Endometrium (tissue), 2 donors: Measurements from ENCODE around the gene GPC5.
"Not testable (repeated sequence)": the region's sequence is repeated elsewhere in the genome, so short reads cannot be mapped to it uniquely, and the experiment has no call there.

Source experiments
- FAIRE-seq: peaks from 2 replicates; lab custom pipeline; 2012; peaks lifted over from hg19 to GRCh38; lab: Jason Lieb, UNC
- donor health status: control.
- donor health status: control.

GPC5 gene

GRCh38 chr13:91369441-91369831 is 29.0 kb upstream of the GPC5 start:
- FAIRE-seq = no peak

- no peak for FAIRE-seq
These were observed 27.9 kb upstream of the GPC5 start for GRCh38 chr13:91370501-91370900.

DNA sequence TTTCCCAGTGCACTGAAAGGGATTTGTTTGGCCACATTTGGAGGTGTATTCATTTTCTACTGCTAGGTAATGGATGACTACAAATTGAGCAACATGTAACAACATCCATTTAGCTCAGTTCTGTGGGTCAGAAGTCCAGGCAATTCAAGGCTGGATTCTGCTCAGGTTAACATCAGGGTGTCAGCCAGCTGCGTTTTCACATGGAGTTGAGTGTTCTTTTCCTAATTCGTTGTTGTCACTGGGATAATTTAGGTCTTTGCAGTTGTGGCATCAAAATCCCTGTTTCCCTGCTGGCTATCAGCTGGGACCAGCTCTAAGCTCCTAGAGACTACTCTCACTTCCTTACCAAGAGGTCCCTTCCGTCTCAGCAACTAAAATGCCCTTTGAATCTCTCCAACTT is 25.5 kb upstream of the GPC5 start:
- no peak for FAIRE-seq

DNA sequence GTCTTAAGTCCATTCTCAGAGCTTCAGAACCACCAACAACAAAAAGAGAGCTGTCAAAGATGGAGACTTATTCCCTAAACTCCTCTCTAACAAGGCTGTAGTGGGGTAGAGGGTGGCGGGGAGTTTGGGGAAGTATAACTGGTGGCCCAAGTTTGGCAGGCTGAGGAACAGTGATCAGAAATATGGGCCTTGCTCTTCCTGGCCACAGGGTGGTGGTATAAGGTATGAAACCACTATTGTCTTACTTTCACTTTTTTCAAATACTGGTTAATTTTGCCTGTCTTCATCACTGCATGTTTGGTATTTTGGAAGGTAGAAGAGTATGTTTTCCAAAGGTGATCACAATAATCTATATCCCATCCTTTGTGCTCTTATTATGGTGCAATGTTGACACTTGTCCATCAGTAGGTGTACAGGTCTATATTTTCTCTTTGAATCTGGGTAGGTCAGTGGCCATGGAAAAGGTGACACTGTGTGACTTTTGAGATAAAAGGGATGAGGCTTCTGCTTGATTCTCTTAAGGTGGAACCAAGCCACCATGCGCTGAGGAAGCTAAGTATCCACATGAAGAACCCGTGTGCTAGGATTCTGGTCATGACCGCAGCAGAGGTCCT is 23.2 kb upstream of the GPC5 start:
- no peak for FAIRE-seq

GRCh38 chr13:91381371-91381770 is 17.1 kb upstream of the GPC5 start:
- no peak for FAIRE-seq

- no peak for FAIRE-seq
These were observed 14.6 kb upstream of the GPC5 start for GRCh38 chr13:91383836-91384235.

- no peak for FAIRE-seq
These were observed 13.5 kb upstream of the GPC5 start for GRCh38 chr13:91384896-91385295.

DNA sequence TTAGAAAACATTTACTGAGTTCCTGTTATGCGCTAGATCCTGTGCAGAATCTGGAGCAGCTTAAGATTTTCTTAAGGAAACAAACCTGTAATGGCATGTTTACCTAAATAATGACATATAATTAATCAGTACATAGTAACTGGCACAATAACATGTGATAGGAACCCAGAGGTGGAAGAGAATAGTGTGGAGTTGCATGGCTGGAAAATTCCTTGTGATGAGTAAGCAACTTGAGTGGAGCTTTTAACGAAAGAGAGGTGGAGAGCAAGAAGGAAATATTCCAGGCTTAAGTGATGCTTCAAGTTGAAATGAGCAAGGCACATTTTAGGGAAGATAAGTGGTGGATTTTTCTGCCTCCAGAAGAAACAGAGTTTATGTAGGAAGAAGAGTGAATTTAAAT is 9.2 kb upstream of the GPC5 start:
- no peak for FAIRE-seq

GRCh38 chr13:91397595-91397994 is 826 bp upstream of the GPC5 start:
- no peak for FAIRE-seq

- FAIRE-seq = no peak
These were observed 1.0 kb downstream of the GPC5 start for GRCh38 chr13:91399189-91400062.

- FAIRE-seq = no peak
These were observed 1.6 kb downstream of the GPC5 start for GRCh38 chr13:91400063-91400399.

DNA sequence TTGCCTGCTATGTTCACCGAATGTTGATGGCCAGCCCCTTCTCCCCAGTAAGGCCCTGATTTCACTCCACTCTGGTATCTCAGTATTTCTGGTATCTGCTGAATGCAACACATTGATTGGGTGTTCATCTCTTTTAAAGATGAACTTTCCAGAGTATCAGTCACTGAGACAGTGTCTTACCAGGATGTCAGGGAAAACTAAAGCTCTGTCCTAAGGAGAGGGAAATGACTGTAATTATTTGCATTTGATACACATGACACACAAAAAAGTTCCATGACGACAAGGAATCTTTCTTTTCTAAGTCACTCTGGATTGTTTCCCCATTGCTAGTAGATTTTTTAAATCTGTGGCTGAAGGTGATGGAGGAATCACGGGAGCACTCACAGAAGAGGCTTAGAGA is 2.2 kb downstream of the GPC5 start:
- no peak for FAIRE-seq

DNA sequence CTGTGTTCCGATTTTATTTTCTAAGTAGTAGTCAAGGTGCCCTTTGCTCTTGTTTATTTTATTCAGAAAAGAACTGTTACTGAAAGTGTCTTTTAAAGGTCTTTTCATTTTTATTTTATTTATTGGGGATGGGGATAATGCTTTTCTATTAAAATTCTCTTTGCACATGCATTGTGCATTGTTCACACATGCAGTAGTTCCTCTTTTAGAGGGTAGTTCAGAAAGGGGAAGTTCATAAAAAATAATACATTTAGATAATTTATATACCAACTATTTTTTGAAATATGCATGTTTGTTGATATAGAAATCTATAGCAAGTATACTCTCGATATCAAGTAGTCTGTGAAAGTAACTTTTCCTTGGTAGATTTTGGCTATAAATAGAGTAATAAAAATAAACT is 3.5 kb downstream of the GPC5 start:
- FAIRE-seq = no peak

DNA sequence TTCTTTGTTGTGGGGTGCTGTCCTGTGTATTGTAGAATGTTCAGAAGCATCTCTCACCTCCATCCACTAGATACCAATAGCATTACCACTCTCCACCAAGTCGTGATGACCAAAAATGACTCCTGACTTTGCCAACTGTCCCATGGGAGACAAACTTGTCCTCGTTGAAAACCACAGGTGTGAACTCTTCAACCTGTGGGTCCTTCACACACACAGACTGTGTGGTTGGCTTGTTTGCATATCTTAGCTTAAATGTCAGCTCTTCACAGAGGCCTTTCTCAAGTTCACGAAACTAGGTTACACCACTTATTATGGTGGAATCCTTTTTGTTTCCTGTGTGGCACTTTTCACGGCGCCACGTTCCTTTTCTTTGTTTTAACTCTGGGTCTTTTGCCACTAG is 6.8 kb downstream of the GPC5 start:
- no peak for FAIRE-seq

DNA sequence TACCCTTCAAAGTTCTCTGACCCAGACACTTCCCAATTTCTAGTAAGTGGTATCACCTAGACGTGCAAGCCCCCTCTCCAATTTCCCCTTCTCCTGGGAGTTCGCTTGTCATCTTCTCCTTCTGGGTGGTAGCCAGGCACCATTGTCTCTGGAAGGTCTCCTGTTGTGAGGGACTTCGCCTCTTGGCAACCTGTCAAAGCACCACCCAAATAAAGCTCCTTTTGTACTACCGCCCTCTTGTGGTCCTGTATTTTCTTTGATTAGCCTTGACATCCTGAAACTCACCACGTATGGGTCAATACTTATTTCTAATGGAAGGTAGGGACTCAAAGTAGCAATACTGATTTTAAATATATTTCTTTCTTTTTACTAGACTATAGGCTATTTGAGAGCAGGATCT is 8.2 kb downstream of the GPC5 start:
- FAIRE-seq = no peak

DNA sequence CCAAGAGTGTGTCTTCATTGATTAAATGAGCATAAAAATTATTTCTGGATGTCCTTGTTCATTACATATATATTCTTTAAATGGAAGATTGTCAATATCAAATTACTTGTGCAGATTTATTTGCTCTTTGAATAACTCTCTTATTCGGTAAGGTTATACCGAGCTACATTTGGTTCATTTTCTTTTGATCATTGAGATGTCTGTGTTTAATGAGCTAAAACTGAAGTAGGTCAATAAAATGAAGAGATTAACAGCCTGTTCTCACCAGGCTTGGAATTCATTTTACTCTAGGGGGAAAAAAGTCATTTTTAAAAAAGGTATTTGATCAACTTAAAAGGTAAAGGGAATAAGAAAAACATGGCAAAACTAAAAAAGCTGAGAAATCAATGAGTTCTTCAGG is 10.6 kb downstream of the GPC5 start:
- FAIRE-seq = no peak

DNA sequence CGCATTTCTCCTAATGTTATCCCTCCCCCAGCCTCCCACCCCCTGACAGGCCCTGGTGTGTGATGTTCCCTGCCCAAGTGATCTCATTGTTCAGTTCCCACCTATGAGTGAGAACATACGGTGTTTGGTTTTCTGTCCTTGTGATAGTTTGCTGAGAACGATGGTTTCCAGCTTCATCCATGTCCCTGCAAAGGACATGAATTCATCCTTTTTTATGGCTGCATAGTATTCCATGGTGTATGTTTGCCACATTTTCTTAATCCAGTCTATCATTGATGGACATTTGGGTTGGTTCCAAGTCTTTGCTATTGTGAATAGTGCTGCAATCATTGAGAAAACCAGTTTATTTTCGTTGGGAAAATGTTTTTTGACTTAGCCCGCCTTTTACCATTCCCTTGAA is 18.2 kb downstream of the GPC5 start:
- not testable (repeated sequence) for FAIRE-seq

GRCh38 chr13:91417660-91418325 is 19.4 kb downstream of the GPC5 start:
- FAIRE-seq = no peak

DNA sequence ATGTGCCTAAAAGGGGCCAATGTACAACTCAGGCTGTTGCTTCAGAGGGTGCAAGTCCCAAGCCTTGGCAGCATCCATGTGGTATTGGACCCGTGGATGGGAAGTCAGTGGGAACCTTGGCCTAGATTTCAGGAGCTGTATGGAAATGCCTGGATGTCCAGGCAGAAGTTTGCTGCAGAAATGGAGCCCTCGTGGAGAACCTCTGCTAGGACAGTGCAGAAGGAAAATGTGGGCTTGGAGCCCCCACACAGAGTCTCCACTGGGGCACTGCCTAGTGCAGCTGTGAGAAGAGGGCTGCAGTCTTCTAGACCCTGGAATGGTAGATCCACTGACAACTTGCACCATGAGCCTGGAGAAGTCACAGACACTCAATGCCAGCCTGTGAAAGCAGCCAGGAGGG is 28.5 kb downstream of the GPC5 start:
- no peak for FAIRE-seq

- FAIRE-seq = not testable (repeated sequence)
These were observed 40.3 kb downstream of the GPC5 start for GRCh38 chr13:91438674-91439073.

GRCh38 chr13:91450913-91451312 is 52.5 kb downstream of the GPC5 start:
- no peak for FAIRE-seq

GRCh38 chr13:91454666-91455065 is 56.2 kb downstream of the GPC5 start:
- no peak for FAIRE-seq

- FAIRE-seq = no peak
These were observed 58.4 kb downstream of the GPC5 start for GRCh38 chr13:91456837-91457236.

DNA sequence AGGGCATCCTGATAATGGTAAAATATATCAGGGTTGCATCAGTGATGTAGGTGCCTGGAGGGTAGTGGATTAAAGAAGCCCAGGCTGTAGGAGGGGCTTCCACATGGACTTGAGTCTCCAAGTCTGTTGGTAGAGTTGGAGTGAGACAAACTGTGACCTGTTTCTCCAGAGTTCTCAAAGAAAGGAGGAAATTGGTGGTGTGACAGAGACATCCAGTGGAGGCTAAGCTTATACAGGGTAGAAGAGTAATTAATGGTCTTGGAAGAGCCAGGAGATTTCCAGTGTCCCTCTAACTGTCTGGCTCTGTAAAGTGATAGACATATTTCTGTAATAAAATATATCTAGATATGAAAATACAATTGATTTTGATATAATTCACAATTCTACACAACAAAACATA is 61.1 kb downstream of the GPC5 start:
- no peak for FAIRE-seq
